HG03103 (cell line): Measurements from ENCODE around the gene GABBR2.
"Not testable (repeated sequence)": the region's sequence is repeated elsewhere in the genome, so short reads cannot be mapped to it uniquely, and the experiment has no call there.

Experiments used
- ATAC-seq: cut with Tn5 transposase; IDR thresholded peaks from one replicate; pipeline ENCODE4 v1.9.1; 2021; ENCODE audit warnings: low read depth; ENCODE audit not compliant: unreplicated experiment

GABBR2 gene

DNA sequence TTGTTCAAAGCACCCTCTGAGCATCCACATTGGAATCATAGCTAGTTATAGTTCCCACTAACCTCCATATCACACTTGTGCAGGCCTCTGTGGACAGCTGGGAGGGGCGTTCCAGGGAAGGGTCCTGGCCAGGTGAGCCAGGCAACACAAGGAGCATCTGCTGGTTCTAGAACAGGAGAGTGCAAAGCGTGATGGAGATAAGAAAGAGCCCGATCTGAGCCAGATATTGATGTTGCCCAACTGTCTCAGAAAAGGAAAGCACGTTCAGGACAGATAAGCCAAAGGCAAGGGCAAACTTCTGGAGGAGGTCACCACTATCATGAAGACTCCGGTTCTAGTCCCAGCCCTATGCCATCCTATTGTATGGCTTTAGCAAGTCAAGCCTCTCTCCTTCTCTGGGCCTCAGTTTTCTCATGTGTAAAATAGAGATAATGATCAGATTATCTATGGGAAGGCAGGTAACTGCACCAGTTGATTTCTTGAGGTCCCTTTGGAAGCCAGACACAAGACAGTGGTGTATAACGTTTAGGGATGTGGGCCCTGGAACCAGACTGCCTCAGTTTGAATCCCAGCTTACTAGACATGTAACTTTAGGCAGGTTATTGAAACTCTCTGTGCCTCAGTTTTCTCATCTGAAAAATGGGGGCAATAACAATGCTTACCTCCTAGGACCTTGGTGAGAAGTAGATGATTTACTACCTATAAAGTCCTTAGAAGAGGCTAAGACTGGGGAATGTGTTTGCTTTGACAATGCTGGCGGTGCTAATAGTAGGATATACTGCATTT lies 19.8 kb downstream of the GABBR2 start:
- ATAC-seq, result no peak

DNA sequence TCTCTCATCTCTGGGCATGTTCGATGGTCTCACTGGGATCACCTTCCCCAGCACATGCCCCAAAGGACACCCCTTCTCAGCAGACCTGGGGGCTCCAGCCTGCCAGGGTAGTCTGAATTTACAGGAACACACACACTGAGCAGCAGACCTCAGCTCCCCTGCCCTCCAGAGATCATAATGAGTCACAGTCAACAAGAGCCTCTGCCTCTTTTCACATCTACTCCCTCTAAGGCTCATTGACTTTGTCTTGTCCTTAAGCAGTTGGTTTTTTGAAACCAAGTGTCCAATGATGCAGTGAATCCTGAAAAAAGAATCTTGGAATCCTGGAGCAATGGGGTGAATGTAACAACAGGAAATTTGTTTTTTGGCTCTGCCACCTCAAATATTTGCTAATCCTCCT lies 20.8 kb downstream of the GABBR2 start:
- no peak for ATAC-seq

DNA sequence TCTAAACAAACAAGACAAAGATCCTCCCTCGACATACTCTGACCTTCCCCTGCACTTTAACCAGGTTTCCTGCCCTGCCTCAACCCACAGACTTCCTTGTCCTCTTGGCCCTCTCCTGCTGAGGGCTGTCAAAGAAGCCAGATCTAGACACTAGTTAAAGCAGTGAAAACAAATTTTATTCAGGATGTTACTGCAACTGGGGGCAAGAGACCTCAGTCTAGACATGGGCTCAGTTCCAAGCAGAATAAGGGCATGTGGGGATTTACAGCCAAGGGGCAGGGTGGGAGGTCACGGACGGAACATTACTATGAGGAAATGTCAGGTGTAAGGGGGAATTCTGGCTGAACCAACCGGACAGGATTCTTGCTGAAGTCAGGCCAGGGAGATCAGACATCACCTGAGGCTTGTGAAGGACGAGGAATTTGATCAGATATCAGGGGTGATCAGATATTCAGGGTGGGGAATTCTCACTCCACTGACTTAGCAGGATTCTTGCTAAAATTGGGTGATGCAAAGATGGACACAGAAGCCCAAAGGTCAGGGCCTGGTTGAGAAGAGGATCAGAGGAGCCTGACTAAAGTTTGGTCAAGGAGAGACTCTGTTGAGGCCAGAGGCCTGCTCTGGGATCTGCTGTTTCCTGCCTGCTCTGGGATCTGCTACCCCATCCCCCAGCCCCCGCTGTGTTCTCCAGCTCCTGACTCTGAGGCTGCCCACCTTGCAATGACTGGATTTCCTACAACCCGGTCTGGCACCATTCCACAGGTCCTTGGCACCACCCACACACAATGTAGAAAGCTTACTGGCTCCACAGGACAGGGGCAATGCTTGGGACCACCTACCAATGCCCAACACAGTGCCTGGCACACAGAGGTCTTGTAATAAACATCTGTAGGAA lies 21.5 kb downstream of the GABBR2 start:
- ATAC-seq, result no peak

DNA sequence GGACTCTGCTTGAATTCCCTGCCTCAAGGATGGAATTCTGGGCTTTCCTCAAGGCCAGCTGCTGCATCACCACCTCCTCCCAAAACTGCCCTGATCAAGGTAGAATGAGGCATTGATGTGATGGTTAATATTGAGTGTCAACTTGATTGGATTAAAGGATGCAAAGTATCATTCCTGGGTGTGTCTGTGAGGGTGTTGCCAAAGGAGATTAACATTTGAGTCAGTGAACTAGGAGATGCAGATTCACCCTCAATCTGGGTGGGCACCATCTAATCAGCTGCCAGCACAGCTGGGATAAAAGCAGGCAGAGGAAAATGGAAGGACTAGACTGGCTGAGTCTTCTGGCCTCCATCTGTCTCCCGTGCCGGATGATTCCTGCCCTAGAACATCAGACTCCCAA lies 23.9 kb downstream of the GABBR2 start:
- not testable (repeated sequence) for ATAC-seq

DNA sequence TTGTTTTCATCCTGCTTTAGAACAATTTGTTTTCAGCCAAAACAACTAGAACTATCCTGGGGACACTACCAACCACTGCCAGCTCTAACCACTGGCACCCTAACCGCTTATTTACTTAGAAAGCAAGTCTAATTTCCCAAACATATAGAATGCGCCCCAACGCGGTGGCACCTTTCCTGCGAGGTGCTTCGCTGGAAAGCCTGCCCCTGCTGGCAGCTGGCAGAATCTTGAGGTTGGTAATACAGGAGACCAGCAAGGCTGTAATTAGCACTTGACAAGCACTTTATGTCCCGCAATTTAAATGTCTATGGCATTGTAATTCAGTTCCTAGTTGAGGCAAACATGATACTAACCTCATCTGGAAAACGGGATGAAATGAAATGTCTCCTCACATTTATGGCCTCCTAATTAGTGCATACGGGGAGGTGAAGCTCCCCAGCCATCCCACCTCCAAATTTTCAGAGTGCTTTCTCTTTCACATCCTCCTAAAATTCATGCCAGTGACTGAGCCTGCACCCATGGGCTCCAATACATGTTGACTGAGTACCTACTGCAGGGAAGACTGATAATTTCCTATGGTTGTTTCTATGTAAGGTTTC lies 30.4 kb downstream of the GABBR2 start:
- ATAC-seq, result no peak

DNA sequence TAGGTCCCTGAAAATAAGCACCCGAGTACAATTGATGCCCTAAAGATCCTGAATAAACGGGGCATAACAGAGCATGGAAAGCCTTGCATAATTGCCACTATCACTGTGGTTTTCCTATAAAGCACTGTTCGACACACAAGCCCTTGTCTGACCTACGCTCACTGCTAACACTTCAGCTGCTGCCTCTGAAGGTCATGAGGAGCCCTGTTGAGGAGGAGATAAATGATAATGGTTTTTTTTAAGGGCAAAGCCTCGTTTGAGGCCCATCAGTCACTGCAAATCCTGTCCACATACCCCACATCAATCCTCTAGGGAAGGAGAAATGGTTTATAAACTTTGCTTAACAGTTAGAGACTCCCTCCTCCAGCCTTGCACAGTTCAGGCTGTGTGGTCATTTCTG lies 35.1 kb downstream of the GABBR2 start:
- no peak for ATAC-seq

DNA sequence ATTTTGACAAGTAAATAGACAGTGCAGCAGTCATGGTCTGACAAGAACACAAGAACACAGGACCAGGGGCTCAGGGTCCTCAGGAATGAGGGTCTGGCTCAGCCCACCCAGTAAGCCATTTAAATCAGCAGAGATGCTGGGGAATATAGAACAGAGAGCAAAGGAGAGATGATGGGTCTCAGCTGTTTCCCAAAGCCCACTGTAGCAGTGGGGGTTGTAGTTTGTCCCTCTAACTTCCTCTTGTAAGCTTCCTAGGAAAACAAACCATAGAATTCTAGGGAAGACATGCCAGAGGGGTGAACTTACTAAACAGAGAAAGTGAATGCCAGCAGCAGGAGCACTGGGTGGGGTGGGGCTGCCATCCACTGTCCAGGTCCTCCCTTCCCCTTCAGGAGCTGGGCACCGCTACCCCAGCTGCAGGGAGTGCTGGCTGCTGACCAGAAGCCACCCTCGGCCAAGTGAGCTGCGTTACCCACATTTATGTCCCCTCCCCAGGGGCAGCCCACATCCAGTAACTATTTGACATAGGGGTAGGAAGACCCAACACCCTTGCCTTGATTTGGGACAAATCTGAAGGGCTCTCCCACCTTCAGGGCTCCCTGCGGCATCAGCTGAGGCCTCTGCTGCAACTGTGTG lies 41.6 kb downstream of the GABBR2 start:
- no peak for ATAC-seq

DNA sequence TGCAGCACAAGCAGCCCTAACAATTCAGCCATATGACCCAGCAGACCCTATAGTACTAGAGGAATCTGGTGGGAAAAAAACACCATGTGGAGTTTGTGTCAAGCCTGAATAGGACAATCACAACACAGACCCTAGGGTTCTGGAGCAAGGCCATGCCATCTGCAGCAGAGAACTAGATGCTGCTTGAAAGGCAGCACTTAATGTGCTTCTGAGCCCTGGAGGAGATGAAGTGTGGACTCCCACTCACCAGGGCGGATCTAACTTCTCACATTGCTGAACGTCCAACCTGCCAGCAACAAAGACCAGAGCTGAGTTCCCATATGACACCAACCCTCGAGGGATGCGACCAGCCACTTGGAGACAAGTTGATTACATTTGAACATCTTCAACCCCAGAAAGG lies 43.2 kb downstream of the GABBR2 start:
- no peak for ATAC-seq

DNA sequence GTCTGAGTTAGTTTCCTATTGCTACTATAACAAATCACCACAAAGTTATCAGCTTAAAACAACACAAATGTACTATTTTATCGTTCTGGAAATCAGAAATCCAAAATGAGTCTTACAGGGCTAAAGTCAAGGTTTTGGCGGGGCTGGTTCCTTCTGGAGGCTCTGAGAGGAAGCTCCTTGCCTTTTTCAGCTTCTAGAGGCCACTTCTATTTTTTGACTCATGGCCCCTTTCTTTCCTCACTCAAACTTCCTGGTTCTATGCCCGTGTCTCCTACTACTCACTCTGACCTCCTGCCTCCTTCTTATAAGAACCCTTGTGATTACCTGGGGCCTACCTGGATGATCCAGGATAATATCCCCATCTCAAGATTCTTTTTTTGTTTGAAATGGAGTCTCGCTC lies 48.2 kb downstream of the GABBR2 start:
- ATAC-seq, result no peak

DNA sequence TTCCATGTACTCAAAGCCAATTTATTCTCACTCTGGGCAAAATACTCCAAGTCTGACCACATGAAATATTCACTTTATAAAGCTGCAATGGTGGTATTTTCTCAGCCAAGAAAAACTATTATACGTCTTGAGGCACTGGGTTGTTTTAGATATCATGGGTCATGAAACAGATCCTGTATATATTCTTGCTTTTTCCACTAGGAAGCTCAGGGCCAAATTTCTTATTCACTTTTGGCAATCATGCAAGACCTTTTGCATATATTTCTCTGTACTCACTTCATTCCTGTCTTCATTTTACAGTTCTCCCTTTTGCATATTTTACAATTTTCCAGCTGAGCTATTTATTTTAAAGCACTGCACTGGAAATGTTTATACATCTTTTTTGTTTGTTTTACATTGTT lies 49.8 kb downstream of the GABBR2 start:
- ATAC-seq, result no peak

DNA sequence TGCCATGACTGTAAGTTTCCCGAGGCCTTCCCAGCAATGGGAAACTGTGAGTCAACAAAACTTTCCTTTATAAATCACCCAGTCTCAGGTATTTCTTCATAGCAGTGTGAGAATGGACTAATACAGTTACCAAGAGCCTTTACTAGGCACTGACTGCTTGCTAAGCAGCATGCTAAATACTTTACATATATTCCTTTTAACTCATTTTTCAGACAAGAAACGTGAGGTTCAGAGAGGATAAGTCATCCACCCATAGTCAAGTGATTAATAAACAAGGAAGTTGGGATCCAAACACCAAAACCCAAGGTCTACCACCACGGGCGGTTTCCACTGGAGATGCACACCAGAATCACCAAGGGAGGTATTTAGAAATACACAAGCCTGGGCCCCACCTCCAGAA lies 50.8 kb downstream of the GABBR2 start:
- ATAC-seq, result no peak

DNA sequence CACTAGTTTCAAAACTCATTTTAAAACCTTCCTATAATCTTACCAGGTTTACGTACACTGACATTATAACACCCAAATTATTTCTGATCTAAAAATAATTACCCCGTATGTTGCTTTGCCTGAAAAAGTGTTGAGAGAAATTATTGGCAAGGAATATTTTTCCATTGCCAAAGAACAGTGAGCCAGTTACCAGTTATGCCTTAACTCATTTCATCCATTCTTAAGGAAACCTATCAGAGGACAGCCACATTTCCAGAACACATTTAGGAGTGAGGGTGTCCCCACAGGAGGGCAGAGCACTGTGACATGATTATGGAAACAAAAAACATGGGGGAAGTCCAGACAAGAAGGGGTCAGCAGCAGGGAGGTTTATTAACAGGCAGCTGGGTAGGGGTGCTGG lies 52.2 kb downstream of the GABBR2 start:
- no peak for ATAC-seq

DNA sequence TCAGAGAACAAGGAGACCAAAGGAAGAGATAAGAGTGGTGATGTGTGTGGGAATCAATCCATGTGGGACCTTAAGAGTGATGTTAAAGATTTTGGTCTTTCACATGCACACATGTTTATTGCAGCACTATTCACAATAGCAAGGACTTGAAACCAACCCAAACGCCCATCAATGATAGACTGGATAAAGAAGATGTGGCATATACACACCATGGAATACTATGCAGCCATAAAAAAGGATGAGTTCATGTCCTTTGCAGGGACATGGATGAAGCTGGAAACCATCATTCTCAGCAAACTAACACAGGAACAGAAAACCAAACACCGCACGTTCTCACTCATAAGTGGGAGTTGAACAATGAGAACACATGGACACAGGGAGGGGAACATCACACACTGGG lies 53.3 kb downstream of the GABBR2 start:
- not testable (repeated sequence) for ATAC-seq

DNA sequence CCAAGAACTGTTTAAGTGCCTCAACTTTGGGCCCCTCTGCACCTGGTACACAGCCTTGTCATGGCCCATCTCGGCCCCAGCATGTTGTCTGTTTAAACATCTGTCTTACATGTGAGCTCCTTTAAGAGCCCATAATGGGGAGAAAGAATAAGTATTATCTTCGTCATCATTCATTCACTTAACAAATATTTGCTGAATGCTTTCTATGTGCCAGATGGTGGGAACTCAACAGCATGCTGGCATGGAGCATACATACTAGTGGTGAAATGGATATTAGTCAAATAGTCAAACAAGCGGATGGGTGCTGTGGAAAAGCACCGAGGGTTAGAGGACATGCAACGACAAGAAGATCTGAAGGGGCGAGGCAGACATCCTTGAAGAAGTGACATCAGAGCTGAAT lies 54.5 kb downstream of the GABBR2 start:
- ATAC-seq, result no peak

DNA sequence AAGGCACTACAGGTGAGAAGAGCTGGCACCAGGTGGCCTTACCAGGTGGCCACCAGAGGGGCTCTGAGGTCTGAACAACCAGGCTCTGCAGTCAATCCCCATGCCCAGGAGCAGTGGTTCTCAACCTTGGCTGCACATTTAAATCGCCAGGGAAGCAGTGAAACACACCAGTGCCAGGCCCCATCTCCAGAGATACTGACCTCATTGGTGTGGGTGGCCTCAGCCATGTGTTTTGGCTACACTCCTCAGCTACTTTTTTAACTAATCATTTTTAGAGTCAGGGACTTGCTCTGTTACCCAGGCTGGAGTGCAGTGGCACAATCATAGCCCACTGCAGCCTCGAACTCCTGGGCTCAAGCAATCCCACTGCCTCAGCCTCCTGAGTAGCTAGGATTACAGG lies 56.0 kb downstream of the GABBR2 start:
- no peak for ATAC-seq

DNA sequence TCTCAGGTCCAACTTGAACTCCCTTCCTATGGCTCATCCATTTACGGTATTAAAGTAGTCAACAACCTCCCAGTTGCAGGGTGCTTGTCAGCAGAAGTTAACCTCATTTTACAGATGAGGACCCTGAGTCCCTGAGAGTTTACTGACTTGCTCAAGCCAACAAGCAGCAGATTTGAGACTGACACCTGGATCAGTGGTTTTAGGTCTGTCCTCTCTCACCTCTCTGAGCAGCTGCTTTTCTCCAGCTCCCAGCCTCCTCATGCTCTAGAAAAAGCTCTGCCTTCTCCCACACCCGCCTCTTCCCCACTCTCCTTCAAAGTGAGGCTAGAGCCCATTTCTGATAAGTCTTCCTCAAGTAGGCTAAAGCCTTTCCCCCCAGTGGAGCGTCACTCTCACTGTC lies 56.4 kb downstream of the GABBR2 start:
- no peak for ATAC-seq

DNA sequence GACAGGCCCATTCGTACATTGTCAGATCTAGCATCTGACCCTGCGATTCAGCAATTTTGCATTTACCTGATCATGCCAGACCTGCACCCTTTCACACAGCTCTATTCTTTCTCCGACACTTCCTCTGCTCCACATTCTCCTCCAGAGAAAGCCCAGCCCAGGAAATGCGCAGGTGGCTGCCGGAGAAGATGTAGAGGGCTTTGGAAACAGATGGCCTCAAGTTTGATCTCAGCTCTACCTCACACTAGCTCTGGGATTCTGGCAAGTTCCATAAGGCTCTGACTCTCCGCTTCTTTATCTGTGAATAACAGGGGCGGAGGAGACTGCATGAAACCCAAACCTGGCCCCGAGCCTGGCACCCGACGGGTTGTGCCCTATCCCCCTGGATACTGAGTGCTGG lies 61.5 kb downstream of the GABBR2 start:
- no peak for ATAC-seq

DNA sequence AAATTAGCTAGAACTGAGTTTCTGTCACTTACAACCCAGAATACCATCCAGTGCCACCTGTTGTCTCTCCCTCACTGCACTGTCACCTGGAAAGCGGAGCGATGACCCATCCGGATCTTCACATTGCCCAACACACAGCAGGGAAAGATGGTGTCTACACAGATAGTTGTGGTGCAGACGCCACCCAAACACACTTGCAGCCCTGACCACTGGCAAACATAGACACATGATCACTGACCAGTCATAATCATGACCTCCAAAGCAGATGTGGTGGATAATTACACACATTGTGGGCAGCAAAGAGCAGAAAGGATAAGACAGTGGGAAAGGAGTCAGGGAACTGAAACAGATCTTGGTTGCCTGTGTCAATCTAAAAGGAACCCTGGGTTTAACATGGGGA lies 64.7 kb downstream of the GABBR2 start:
- ATAC-seq, result no peak

DNA sequence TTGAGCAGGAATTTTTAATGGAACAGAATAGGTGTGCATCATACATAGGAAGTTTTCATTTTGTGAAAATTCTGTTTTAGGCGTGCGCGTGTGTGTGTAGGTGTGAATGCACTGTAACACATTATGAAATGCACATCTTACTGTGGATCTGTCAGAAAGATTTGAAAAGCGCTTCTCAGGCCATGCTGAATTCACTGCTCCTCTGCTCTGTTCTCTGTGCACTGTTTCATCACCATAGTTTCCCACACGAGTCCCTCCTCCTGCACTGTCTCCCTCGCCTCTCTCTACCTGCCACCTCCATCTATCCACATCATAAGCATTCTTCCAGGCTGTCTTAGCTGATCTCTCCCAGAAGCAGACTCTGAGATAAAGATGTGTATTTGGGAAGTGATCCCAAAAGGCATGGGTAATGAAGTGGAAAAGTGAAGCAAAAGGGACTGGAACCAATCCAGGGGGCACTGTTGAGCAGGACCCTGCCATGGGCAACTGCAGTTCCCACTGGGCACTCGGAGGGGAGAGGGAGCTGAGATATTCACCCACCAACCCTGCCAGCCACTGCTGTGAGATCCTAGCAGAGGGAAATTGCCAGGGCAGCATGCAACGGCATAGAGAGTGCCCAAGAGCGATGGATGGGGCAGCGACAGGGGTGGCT lies 65.9 kb downstream of the GABBR2 start:
- no peak for ATAC-seq

DNA sequence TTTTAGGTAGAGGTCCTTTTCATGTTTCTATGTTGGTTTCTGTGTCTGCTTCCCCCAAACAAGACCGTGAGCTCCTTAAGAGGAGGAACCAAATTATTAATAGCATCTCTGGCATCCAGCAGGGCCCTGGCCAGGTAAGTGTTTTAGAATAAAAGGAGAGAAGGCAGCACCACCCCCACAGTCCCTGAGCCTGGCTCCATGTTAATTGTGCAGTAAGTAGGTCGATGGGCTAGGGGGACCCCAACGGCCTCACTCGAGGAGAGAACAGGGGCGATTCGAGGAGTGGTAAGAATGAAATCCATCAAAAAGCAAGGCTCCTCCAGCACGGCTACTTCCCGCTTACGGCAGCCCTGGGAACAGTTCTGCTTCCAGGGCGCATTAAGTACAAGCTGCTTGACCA lies 67.0 kb downstream of the GABBR2 start:
- ATAC-seq, result no peak

DNA sequence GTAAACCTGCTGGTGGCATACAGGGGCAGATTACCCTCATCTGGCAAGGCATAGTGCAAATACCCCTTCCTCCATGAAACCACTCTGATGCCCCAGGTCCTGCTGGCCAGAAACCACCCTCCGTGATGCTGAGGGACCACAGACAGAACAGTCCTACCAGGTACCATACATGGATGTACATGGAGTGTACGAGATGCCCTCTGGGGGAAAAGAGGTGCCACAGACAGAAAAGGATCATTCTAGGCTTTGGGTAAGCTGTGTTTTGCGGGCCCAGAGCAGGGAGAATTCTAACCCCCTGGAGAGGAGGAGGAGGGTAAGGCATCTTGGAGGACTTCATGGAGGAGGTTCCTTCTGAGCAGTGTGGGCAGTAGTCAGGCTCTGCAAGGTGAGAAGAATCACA lies 68.3 kb downstream of the GABBR2 start:
- no peak for ATAC-seq
